ENCODE results near the gene ZNF536.

GRCh38 chr19:30558793-30559192 is 186.6 kb downstream of the ZNF536 start:
- TF ChIP-seq CTCF (IDR thresholded peaks at IDR 0.05; ENCODE audit: low read depth, low read length) (no peak), POLR2A (IDR thresholded peaks at IDR 0.05; ENCODE audit: extremely low read depth, insufficient read length) (no peak), MAX (IDR thresholded peaks at IDR 0.05; ENCODE audit: low read depth, low read length) (no peak), MYC (IDR thresholded peaks at IDR 0.05; ENCODE audit: low read depth, low read length) (no peak)
